ENCODE measurements around the gene UPB1. TPM values are rescaled to one million over a fixed set of nuclear protein-coding genes. Genes with fewer than 3 reads are reported as not detected.
A peak's percentile ranks its signal among the peaks of the same experiment; 100 is the strongest.

UPB1 gene
- total and polyA plus RNA-seq, 9 of the 15 experiments (the other 6 are each of a cell fraction or from before 2014, with no cell fraction given), result 0.06 to 0.11 TPM; not detected in 7

GRCh38 chr22:24457894-24458420 is 37.2 kb upstream of the UPB1 start:
- ChIA-PET CTCF (ENCODE audit: low intra/inter-chr PET ratio) (no interaction called here), POLR2A (no interaction called here)
- Histone ChIP-seq H3K36me3 (ENCODE audit: control insufficient read depth, insufficient read depth, low read length) (no peaks in the 10 kb centered on the region), H3K9ac (ENCODE audit: insufficient read depth in 1 of 2, low read depth in 2 of 2, low read length in 2 of 2) (no peak overlapping the region), H3K4me2 (ENCODE audit: insufficient read depth, low read length) (no peak overlapping the region), H3K9me3 (replicated peaks; ENCODE audit: control insufficient read depth, insufficient read depth, low read depth, low read length) (no peaks in the 10 kb centered on the region), H3K27ac (ENCODE audit: extremely low read depth, low read depth, low read length) (no peak overlapping the region), H3K4me3 (no peak overlapping the region), H3K4me1 (replicated peaks in 1 of 2; ENCODE audit: control insufficient read depth in 2 of 2, insufficient read depth in 2 of 2, low read length in 2 of 2) (peaks cover 0 to 23% of the 10 kb centered on the region in 2 experiments; a peak in 4 of 5 replicates), H3K27me3 (ENCODE audit: control insufficient read depth in 2 of 2, insufficient read depth in 2 of 2, low read length in 2 of 2) (no peaks in the 10 kb centered on the region), H4K20me1 (replicated peaks; ENCODE audit: control insufficient read depth, insufficient read depth, low read length) (no peaks in the 10 kb centered on the region), H3K79me2 (ENCODE audit: control insufficient read depth, insufficient read depth, low read length) (no peaks in the 10 kb centered on the region), H3K9me1 (ENCODE audit: control insufficient read depth, insufficient read depth, low read length) (no peaks in the 10 kb centered on the region), H2AFZ (ENCODE audit: low read depth, low read length) (no peak overlapping the region)
- in situ Hi-C loops (cut with MboI), result no loop called here
- intact Hi-C loops (cut with micrococcal nuclease), result no loop called here
- WGBS (ENCODE audit: insufficient coverage, low coverage, missing lambda C conversion rate), result 0% methylated on average over 1 of the region's 3 CpGs
- BruUV-seq (replicated peaks), result no TSS peak
- TF ChIP-seq ZNF121 (CRISPR knock-in tag; conservative IDR thresholded peaks at IDR 0.05) (0 out of 2 replicates have a peak, but pooled peaks have one; percentile 8), RBM25 (IDR thresholded peaks at IDR 0.05; ENCODE audit: low read depth, low read length, severe bottlenecking) (peak; percentile 6), NFXL1 (CRISPR knock-in tag; IDR thresholded peaks at IDR 0.05) (no peak)
- no peak for FAIRE-seq
- no peak for DNase-seq (ENCODE audit: extremely low read depth in 1 of 4, low spot score in 3 of 4)
- no peak for ATAC-seq

GRCh38 chr22:24459911-24460310 is 35.2 kb upstream of the UPB1 start:
- H3K9ac ChIP-seq (ENCODE audit: insufficient read depth in 1 of 2, low read depth in 2 of 2, low read length in 2 of 2), result no peak overlapping the region
- H4K20me1 ChIP-seq (replicated peaks; ENCODE audit: control insufficient read depth, insufficient read depth, low read length), result no peaks in the 10 kb centered on the region
- H3K79me2 ChIP-seq (ENCODE audit: control insufficient read depth, insufficient read depth, low read length), result no peaks in the 10 kb centered on the region
- no peak for ATAC-seq
- no peak overlapping the region for H3K4me2 ChIP-seq (ENCODE audit: insufficient read depth, low read length)
- no peak overlapping the region; the same call in 1 of the 2 replicates for H2AFZ ChIP-seq (ENCODE audit: low read depth, low read length)
- in situ Hi-C loops (cut with MboI), result no loop called here
- H3K27ac ChIP-seq (ENCODE audit: extremely low read depth, low read depth, low read length), result no peak overlapping the region
- no peaks in the 10 kb centered on the region for H3K9me1 ChIP-seq (ENCODE audit: control insufficient read depth, insufficient read depth, low read length)
- intact Hi-C loops (cut with micrococcal nuclease), result no loop called here
- 6% methylated on average over 1 of the region's 1 CpG for WGBS (ENCODE audit: insufficient coverage, low coverage, missing lambda C conversion rate)
- no peak for FAIRE-seq
- TF ChIP-seq GMEB1 (CRISPR knock-in tag; IDR thresholded peaks at IDR 0.05) (no peak), GATA2 (CRISPR knock-in tag; IDR thresholded peaks at IDR 0.05) (0 out of 2 replicates have a peak, but pooled peaks have one; percentile 24), ZFX (CRISPR knock-in tag; IDR thresholded peaks at IDR 0.05) (peak; percentile 13; the same call in 1 of the 2 replicates), ZNF766 (CRISPR knock-in tag; conservative IDR thresholded peaks at IDR 0.05) (0 out of 2 replicates have a peak, but pooled peaks have one; percentile 18), RBM17 (IDR thresholded peaks at IDR 0.05; ENCODE audit: borderline replicate concordance, low read depth, low read length) (no peak), SMARCA4 (IDR thresholded peaks at IDR 0.05) (peak; percentile 46; the same call in 1 of the 2 replicates), KLF6 (CRISPR knock-in tag; IDR thresholded peaks at IDR 0.05; ENCODE audit: borderline replicate concordance) (no peak), ARID1B (IDR thresholded peaks at IDR 0.05) (peak; percentile 32; the same call in 1 of the 2 replicates), HDAC8 (tag; IDR thresholded peaks at IDR 0.05) (no peak), HMBOX1 (IDR thresholded peaks at IDR 0.05) (no peak)
- no TSS peak for BruUV-seq (replicated peaks)
- no peaks in the 10 kb centered on the region for H3K9me3 ChIP-seq (replicated peaks; ENCODE audit: control insufficient read depth, insufficient read depth, low read depth, low read length)
- ChIA-PET CTCF (ENCODE audit: low intra/inter-chr PET ratio) (no interaction called here), POLR2A (no interaction called here)
- DNase-seq (ENCODE audit: extremely low read depth in 1 of 4, low spot score in 3 of 4), result no peak
- no peaks in the 10 kb centered on the region for H3K27me3 ChIP-seq (ENCODE audit: control insufficient read depth in 2 of 2, insufficient read depth in 2 of 2, low read length in 2 of 2)
- no peaks in the 10 kb centered on the region for H3K36me3 ChIP-seq (ENCODE audit: control insufficient read depth, insufficient read depth, low read length)
- peaks cover 0 to 23% of the 10 kb centered on the region in 2 experiments; a peak in 4 of 5 replicates for H3K4me1 ChIP-seq (replicated peaks in 1 of 2; ENCODE audit: control insufficient read depth in 2 of 2, insufficient read depth in 2 of 2, low read length in 2 of 2)
- no peak overlapping the region for H3K4me3 ChIP-seq

All from K562 (cell line).